NK-92 (cell line): ENCODE results near the gene CTTNBP2.

Experiments
- DNase-seq: peaks from one replicate; lab custom pipeline; 2025; ENCODE audit not compliant: unreplicated experiment; lab: John Stamatoyannopoulos, UW

Gene CTTNBP2

DNA sequence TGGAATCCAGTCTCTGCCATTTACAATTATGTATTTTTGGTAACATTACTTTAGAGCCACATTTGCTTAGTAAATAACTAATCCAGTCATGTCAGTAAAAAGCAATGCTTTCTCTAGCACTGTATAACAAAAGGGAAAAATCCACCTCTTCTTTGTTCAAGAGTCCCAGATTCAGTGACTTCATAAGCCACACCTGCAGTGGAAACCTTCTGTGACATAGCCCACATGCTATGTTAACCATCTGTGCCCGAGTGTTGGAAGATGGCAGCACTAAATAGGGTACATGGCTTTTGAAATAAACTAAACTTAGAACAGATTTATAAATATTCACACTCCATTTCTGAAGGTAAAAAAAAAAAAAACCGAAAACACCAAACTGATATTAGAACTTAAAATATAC lies 83.0 kb downstream of the CTTNBP2 start:
- no peak for DNase-seq

DNA sequence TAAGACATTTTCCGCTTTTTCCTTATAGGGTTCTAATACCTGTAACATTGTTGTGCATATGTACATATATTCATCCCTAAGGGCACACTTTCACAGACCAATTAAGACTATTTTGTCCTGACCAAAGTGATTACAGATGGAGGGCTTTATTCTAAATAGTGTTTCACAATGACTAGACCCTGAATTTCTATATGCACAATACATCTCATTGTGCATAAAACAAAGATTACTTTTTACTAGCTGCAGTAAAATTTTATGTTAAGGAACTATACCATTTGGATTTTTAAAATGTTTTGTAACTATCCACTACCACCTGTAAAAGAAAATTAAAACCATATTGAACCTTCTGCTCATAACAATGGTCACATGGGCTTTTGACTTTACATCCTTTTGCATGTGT lies 87.8 kb downstream of the CTTNBP2 start:
- no peak for DNase-seq

DNA sequence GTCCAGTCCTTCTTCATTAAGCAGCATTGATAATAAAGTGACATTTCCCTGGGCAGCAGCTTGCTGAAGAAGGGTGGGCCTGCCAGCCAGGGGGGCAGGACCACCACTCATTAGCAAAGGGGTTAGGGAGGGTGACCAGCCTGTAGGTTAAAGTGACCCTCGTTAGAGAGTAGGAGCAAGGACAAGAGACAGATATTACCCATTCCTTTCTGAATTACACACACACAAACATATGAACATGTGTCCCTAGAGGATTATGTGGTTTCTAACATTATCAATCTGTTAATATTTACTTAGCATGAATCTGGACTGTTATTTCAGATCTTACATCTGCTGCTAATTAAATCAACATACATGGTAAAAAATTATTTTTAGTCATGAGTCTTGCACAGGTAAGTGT lies 88.9 kb downstream of the CTTNBP2 start:
- DNase-seq, result no peak

DNA sequence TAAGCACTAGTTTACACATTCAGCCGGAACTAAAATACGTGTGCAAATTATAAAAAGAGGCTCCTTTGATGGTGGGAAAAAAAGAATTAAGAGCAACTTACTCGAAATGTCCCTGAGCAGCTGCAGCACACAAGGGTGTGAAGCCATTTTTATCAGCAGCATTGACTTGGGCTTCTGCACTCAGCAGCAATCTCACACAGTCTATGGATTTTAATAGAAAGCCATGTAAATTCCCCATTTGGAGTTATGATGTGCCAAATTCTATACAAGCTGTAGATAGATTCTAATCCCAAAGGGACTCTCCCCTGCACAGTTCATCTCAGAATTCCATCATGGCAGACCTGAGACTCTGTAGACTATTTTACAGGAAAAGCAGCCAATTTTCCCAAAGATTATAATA lies 90.5 kb downstream of the CTTNBP2 start:
- no peak for DNase-seq

DNA sequence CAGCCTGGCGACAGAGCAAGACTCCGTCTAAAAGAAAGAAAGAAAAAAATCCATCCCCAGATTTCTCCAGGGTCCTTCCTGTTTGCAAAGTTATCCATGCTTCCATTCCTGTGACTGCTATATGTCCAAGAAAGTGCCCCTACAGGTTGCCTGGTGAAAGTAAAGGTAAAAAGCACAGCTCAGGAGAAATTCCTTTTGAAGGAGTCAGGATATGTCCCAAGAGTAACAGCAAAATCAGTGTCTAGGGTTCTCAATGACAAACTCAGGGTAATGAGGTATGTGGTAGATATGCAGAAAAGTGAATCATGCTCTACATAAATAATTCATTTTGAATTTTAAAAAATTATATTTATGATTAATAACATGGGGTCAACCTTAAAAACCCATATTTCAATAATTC lies 91.5 kb downstream of the CTTNBP2 start:
- DNase-seq, result no peak

DNA sequence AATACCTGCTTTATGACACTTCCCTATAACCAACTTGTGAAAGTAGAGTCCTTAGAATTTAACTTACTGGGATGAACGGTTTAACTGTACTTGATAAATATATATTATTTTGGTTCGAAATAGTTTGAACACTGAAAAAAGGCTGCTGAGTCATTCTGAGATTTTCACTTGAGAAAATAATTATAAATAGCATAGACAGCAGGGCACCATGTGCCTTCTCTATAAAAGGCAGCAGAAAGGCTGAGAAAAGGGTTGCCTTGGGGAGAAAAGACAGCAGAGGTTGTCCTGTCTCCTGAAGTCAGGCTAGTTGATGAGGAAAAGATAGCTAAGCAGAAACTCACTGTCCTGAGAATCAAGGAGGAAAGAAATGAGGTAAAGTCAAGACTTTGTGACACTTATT lies 92.4 kb downstream of the CTTNBP2 start:
- no peak for DNase-seq

DNA sequence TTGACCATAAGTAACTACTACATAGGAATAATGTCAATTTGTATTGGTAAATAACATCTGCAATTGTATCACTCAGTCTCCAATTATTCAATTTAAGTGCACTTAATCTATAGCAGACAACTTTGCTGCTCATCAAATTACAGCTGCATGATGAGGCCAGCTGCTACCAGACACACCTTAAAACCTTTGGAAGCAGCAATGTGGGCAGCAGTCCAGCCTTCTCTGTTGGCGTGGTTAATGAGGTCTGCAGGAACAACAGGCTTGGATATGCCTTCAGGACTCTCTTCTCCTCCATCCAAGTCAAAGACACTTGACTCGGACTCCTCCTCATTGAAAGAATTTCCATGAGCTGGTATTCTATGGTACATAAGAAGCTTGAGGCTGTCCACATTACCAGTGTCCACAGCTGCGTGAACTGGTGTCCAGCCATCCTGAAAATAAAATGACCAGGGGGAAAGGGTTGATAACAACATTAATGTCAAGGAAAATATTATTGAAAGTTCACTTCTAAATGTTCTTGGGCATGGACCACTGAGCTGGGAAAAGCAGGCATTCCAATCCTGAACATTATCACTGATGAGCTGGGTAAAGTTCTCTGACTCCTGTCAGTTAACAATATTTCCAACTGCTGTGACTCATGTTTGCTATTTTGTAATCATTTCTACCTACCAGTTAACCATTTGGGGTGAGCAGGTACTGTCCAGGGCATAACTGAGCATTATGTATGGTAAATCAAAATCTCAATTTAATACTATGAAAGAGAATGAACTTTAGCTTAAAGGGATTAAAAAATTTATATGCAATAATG lies 95.7 kb downstream of the CTTNBP2 start:
- DNase-seq, result no peak

DNA sequence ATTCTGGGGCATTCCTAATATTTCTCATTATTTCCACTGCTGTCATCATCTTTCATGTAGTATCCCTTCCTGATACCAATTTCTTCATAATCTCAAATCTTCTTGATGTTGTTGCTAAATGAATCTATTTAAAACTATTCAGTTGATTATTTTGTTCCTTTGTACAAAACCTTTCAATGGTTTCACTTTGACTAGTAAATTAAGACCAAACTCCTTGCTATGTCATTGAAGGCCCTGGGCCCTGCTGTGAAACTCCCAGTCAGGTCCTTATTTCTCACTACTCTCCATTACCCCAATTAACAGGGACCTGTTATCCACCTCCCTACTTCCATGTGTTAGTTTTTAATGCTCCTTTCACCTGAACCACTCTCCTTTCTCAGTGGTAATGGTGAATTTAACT lies 97.0 kb downstream of the CTTNBP2 start:
- DNase-seq, result no peak

DNA sequence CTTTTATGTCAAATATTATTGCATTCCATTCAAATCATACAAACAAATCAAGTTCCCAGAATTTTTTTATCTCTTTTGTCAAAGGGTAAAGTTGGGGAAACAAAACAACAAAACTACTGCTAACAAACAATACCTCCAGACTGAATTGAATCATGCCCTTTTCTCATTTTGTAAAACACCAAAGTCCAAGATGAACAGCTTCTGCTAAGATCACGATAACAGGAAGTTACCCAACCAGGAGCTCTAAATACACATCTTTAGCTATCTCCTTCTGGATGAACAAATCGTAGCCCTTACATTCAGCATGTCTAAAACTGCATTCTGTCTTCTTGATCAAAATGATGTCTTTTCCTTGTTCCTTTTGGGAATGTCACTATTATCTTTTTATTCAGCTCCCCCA lies 97.4 kb downstream of the CTTNBP2 start:
- DNase-seq, result no peak

DNA sequence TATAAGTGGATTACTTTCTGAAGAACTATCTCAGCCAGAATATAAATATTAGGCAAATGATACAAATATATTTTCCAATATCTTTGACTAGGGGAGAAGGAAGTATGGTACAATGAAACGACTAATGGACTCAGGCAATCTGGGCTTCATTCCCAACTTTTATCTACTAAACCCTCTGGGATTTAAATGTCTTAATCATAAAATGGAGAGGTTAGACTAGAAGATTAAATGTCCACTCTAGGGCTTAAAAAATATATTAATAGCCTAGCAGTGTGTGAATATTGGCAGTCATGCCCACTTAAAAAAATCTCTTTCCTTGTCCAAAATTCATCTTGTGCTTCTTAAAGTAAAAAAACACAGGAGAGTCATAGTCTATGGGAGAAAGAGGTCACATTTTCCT lies 98.3 kb downstream of the CTTNBP2 start:
- no peak for DNase-seq

DNA sequence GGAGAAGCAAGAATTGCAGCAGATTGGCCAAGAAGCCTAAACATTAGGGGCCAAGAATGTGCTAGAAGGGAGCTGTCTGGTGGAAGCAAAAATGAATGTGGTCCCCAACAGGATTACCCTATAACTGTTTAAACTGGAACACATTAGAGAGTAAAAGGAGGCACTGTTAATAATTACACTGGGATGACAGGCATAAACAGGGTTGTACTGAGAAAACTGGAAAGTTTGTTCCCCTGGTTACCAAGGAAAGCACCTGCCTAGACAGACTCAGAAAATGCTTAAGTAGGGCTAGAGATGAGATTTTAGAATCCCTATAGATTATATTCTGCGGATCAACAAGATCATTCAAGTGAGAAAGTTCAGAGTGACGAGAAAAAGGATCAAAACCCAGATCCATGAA lies 100.8 kb downstream of the CTTNBP2 start:
- no peak for DNase-seq

DNA sequence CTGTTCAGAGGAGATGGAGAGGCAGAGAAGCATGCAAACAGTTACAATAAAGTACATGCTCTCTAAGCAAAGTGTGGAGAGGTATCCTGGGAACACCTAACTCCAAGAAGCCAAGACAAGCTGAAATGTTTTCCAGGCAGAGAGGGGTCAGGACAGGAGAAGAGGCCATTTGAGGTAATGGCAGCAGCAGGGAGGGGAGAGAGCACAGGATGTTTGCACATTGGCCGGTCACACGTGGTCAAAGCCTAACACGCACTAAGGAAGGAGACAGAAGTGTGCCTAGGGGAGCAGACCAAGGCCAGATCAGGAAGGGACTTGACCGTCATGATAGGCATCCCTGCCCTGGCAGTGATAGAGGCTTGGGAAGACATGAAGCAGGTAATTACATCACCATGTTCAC lies 101.5 kb downstream of the CTTNBP2 start:
- no peak for DNase-seq

DNA sequence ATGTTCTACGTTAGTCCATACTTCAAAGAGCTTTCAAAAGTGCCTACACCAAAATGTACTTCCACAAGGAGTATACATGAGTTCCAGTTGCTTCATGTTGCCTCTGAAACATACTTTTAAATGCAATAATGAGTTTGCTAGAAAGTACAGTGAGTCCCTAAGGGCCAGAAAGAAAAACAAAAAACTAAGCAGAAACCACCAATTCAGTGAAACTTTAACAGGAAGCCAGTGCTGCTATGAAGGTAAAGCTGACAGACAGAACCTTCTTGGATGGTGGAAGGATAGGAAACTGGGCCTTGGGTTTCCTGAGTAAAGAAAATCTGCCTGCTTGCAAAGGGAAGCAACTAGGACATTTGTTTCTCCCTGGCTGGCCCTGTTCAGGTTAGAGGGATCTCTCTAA lies 104.2 kb downstream of the CTTNBP2 start:
- DNase-seq, result no peak

DNA sequence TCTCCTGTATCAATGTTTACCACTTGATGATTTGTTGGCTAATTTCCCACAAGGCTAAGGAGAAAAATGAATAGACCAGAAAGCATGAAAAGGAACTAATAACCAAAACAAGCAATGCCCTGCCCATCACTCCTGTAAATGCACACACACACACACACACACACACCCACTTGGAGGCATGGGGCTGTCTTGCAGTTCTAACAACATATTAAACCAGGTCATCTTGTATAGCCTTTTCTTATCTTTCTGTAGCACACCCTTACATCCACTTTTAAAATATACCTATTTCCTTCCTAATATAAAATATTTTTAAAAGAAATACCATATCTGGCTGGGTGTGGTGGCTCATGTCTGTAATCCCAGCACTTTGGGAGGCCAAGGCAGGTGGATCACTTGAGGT lies 105.3 kb downstream of the CTTNBP2 start:
- no peak for DNase-seq

DNA sequence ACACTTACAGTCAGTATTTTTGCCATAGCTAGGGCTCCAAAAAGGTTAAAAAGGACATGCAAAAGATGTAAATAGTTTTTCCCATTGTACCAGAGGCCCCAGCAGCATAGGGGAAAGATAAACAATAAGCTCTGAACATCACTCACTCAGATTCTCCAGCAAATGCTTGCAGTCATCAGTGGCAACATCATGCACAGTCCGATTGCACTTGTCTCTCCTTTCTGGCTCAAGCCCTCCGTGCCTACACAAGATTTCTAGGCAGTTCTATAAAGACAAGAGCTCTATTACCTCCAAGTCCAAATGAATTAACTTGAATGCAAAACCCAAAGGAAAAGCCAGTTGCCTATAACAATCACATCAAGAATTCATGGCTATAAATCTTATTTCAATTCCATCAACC lies 106.3 kb downstream of the CTTNBP2 start:
- no peak for DNase-seq

DNA sequence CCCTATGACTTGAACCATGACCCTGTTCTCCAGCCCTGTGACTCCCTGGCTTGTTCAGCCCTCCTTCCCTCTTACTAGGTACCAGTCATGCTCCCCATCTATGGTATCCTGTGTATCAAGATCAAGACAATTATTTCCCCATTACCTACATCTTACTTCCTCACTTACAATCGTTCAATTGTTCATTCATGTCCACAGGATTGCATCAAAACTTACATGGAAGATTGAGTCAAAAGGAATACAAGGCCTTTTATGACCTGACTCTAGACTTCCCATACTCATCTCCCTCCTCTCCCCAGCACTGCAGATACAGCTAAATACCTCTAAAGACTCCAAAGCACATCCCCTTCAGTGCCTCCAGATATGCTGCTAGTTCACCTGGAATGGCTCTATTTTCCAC lies 109.2 kb downstream of the CTTNBP2 start:
- no peak for DNase-seq

DNA sequence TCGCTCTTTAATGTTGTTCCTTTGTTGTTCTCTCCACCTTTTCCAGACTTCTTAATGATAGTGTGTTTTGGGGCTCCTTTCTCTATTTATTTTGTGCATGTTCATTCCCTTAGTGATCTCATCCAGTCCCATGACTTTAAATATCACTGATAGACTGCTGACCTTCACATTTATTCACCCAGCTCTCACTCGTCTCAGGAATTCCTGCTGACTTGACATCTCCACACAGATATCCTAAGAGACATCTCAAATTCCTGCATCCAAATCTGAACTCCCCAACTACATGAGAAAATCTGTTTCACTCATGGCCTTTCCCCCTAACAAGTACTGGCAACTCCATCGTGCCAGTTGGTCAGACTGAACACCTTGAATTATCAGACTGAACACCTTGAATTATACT lies 111.2 kb downstream of the CTTNBP2 start:
- no peak for DNase-seq

DNA sequence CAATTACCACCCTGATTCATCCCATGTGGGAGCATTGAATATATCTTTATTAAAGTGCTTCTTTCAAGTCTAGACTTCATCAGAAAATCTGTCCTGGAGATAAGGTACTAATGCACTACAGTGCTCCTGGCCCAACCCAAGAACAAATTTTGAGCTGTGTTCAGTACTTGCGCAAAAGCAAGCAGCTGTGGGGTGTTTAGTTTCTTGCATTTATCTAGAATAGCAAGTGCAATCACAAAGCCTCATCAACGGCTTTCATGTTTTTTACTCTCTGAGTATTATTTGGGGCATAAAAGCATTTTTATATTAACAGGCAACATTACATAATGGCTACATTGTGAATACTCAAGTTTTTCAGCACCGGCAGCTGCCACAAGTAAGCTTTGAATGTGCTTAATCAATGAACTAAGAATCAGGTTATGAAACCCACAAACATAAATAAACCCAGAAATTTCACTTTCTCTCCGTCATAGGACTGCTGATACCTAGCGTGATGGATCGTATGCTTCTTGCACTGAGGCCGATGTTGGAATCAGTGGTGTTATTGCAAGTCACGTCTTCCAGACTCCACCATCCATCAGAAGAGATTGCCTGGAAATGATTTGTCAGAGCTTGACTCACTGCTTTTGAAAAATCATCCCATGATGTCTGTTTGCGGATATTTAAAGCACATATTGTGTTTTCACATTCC lies 113.1 kb downstream of the CTTNBP2 start:
- DNase-seq, result no peak

DNA sequence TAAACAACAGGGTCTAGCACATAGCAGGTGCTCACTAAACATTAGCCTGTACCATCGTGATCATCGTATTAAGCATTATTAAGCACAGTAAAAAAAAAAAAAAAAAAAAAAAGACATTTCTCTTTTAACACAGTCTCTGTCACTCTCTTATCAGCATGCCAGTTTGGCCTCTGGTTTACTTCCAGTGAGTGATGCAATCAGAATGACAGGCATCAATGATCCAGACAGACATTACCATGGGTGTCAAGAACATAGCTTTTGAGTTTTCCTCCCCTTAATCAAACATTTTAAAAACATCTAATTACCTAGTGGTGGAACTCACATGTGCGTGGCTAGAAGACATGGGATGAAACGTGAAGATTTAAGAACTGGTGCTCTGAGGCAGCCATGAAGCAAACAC lies 115.8 kb downstream of the CTTNBP2 start:
- no peak for DNase-seq

DNA sequence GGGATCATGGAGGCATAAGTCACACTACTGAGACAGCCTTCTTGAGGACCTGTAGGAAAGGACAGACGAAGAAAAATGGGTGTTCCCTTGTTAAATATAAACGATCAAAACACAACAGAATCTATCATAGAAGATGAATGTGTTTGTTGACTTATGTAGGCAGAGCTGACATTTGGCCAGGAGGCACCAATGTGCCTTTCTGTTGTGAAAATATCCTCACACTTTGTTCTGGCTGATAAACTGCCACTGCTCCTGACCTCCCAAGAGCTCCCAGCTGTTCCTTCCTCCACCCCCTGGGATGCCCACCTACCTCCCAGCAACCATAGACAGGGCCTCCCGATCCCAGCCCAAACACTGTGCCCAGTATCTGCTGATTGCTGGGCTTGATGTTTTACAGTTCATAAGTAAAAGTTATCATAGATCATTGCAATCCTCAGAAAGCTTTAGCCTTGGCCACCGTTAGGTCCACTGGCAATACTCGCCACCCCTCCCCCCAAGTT lies 116.6 kb downstream of the CTTNBP2 start:
- DNase-seq, result no peak

DNA sequence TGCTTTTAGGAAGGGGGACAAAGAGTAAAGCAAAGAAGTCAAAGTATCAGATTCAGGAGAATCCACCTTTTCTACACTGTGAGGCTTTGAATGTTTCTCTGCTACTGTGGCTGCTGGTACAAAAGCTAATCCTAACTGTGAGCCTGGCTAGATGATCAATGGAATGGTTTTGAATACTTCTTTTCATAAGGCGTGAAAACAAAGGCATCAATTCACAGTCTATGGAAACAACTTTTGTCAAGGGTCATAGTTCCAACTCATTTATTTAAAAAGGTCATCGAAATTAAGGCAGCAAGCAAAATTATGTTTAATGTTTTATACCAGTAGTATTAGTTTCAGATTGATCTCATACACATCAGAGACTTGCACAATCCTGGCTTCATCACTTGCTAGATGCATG lies 118.1 kb downstream of the CTTNBP2 start:
- no peak for DNase-seq

DNA sequence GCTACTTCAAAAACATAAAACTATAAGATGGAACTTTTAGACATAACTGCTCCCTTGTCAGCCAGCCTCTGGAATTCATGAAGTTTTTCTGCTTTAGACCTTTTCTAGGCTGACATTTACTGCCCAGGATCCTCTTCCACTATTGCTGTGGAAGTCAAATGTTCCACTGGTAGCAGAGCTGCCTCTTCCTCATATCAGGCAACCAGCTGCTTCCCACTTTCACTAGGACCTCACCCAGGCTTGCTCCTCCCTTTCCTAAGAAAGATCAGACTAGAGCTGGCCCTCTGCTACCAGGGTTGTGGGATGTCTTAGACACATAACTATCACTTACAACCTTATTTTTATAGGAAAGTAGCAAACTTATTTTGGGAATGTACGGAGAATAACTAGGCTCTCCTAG lies 121.5 kb downstream of the CTTNBP2 start:
- no peak for DNase-seq
